Mesendoderm (in vitro differentiated cells): ENCODE data around the gene HOMER1. TPM values are rescaled to one million over a fixed set of nuclear protein-coding genes. Genes with fewer than 3 reads are reported as not detected.

ENCODE experiments used
- small RNA-seq: library from polyadenylated mRNA; stranded (forward); fragments of <200 nt; extraction: miRNeasy Mini kit (QIAGEN cat#:217004); gene quantifications from one replicate; pipeline ENCODE3, GENCODE V24; 2013; ENCODE audit not compliant: insufficient read depth

The HOMER1 gene

Small RNA genes within 50 kb of the gene (small RNA-seq; reads per million reads assigned to genes)
- not detected for gene RF00019
